Inflammatory macrophage treated with lipopolysaccharide for 4 hours (primary cell): Measurements from ENCODE around the gene PAX8.

Source experiments
- DNase-seq: peaks from one replicate; pipeline ENCODE4 v3.0.0-alpha.2; 2020

PAX8 gene

DNA sequence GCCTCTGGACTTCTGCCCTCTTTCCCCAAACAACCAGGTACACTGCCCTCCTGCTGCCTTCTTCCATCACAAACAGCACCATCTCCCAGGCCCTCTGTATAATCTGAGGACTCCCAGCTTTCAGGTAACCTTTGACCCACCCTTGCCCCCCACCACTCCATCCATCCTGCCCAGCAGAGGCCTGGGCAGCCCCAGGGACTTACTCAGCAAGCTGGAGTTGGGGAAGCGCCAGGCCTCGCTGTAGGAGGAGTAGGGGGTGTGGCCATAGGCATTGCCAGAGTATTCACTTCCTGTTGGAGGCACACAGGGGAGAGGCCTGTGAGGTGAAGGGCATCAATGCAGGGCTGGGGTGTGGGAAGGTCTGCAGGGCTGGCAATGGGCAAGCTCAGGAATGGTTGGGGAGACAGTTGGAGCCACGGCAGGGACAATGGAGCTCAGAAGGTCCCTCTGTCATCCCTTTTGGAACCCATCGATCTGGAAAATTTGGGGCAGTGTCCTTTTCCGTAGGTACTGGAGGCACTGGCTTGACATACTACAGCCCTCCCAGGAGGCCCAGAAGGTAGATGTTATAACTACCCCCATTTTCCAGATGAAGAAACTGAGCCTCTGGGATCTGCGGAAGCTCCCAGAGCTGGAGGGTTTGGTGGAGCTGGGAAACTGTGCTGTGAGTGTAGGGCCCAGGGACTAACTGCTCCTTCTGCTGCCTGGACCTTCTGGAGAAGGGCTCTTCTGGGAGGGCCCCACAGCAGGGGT, 58.7 kb downstream of the PAX8 start:
- peak; percentile 88 for DNase-seq

DNA sequence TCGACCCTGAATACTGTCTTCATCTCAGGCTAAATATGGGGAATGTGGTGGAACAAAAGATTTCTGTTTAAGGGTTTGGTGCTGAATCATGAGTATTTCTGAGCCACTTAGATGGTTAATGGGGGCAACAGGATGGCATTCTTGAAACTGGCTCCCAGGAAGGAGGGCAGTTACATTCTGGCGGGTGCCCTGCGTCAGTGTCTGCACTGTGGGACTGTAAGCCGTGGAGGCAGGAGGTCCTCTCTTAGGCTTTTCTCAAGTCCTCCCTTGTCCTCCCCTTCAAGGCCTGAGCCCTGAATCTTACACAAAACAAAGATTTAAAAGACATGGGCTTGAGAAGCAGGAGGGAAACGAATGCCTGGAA, 59.2 kb downstream of the PAX8 start:
- DNase-seq: no peak

DNA sequence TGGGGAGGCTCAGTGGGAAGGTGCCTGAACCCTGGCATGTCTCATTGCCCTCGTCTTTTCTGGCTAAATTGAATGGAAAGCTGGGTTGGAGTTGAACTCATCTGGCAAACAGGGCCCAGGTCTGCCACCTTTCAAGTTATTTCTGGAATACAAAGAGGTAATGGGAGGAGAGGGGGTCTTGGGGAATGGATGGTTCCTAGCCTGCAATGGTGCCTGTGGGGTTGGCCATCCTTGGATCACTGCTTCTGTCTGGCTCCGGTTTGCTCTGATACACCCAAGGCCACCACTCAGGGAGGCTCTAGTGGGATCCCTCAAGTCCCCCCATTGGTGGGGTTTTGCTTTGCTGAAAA, 59.7 kb downstream of the PAX8 start:
- DNase-seq: no peak

DNA sequence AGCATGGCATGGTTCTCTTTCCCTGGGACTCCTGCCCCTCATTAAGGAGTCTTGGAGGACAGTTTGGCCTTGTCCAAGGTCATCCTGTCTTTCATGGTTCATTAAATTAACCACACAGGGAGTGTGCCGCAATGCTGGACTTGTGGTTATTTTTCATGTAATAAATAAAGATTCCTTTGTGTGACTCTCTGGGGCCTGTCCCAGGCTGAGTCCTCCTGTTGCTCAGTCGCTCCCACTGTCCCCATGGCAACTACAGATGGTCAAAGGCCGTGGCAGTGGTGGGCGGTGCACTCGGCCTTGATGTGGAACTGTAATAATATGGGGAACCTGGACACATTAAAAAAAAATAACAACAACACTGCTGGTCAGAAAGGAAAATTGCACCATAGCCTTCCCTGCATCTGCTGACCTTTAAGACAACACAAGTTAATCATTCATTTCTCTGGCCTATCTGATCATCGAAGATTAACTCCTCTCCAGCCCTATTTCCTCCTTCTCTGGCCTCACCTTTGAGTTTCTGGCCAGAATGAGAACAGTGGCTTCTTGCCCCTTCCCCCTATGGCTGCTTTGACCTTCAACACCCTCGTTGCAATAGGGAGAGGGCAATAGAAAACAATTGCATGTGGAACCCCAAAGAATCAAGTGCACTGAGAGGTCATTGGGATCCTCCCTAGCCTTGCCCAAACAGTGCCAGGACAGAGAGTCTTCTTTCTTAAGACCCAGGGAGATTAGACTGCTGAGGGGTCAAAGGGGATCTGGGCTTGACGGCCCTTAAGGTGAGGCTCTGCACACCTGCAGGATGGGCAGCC, 60.2 kb downstream of the PAX8 start:
- DNase-seq: peak; percentile 96

DNA sequence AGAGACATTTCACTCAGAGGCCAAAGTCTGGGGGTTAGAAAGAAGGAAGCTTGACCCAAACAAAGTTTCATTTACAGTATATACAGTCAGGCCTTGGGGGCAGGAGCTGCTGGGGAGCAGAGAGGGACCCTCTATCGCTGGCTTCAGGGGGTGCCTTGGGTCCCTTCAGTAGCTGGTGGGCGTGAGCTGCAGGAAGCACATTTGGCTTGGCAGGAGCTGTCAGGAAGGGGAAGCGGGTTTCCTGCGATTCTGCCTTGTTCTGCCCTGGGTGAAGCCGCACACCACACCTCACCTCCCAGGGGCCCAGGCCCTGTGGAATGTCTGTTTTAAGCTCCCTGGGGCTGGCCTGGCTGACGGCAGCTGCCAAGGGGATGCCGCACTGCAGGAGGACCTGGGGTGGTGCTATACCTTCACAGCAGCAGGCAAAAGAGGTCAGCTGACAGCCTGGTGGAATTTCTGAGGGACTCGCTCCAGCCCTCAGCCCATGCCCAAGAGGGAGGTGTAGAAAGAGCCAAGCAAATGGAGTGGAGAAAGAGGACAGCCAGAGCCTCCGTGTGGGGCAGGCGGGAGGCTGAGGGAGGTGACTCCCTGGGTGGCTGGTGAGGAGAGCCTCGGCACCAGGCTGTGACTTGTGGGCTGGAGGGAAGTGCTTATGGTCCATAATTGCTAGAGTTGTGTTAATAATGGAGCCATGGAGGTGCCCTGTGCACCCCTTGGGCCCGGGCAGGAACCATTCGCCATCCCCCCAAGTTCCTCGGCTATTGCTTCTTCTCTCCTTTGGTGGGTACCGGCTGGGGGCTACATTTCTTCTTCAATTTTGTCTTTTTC, 61.1 kb downstream of the PAX8 start:
- DNase-seq: no peak

DNA sequence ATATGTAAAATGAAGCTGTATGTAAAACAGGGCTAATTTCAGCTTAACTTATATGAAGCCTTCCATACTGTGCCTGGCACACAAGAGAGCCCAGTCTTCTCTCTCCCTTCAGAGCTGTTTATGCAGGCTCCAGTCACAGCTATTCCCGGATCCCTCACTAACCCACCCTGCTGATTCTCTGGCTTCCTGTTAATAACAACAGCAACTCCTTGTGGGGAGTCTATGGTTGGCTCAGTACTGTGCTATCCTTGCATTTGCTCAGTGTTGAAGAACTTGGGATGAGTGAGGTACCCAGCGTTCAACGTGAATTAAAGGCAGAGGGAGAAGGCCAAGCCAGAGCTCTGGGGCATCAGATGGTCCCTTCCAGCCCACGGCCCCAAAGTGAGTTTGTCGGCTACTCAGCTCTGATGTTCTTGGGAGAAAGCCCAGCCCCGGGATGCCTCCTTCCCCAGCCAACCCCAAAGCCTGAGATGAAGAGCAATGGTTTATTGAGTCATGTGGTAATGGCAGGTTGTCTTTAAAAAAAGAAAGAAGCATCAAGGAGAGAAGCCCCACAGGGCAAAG, 61.7 kb downstream of the PAX8 start:
- DNase-seq: no peak

DNA sequence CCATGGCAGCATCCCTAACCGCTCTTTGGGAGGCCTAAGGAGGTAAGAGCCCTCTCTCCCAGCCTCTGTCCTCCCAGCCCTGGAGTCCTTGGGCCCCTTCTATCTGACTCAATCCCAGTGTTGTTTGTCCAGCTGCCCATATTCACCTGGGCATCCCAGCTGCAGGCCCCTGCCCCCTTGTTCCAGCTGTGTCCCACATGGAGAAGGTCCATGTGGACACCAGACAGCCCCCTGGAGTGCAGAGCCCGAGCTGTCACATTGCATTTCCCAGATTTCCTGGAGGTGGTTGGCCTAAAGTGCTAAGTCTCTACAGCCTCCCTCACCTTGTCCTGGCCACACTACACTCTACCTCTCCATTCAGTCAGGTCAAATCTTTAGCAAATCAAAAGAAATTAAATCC, 62.4 kb downstream of the PAX8 start:
- no peak for DNase-seq

DNA sequence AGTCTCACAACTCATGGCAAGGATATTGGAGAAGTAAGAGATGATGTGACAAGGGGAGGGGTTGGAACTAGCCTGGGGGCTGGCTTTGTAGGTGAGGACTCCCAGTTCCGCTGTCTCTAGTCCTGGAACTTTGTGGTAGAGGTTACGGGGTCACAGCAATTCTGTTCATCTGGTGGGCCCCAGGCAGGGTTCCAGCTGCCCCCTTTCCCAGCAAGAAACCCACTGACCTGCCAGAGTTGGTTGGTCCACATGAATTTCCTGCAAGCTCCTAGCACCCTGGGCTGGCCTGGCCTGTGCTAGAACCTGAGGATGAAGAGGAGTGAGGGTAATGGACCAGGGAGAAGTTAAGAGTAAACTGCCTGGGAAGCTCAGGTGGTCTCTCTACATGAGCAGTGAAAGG, 63.7 kb downstream of the PAX8 start:
- DNase-seq: no peak

DNA sequence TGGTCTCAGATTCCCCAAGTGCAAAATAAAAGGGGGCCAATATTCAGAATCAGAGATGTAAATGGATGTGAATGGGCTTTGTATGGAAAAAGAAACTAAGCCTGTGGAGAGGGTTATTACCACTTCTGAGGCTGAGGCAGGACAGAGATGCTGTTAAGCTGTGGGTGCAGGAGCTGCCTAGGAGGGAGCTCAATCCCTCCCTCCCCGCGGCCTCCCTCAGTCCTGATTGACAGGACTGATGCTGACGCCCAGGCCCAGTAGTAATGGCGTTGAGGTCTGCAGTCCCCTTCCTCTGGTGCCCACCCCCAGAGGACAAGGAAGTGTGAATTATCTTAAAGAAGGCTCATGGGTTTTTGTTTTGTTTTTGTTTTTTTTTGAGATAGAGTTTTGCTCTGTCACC, 64.6 kb downstream of the PAX8 start:
- DNase-seq: no peak

DNA sequence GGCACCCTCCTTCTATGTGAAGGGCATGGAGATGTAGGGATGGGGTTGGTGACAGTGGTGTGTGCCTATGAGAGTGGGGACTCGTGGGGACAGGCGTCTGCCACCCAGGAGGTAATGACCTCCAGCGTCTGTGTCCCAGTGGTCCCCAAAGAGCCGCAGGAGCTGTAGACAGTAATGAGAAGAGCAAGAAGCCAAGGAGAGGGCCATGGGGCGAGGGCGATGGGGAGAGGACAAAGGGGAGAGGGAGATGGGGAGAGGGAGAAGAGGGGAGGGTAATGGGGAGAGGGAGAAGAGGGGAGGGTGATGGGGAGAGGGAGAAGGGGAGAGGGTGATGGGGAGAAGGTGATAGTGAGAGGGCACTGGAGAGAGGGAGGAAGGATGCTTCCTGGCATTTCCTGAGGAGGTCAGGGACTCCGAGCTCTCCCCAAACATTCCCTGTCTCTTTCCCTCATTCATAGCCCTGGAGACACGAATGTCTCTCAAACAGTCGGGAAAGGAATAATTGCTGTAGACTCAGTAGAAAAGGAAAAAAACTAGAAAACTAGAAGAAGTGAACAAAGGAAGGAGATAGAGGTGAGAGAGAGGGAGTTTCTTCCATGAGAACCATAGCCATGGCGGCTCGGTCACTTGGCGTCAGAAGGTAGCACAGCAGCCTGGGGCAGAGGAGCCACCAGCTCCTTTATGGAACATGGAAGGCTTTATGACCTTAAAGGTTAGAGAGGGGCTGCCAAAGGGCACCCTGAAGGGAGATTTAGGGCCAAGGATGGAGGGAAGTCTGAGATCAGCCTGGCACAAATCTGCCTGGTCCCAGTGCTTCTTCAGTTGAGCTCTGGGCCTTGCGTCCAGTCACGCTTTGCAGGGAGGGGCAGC, 65.4 kb downstream of the PAX8 start:
- DNase-seq: no peak

DNA sequence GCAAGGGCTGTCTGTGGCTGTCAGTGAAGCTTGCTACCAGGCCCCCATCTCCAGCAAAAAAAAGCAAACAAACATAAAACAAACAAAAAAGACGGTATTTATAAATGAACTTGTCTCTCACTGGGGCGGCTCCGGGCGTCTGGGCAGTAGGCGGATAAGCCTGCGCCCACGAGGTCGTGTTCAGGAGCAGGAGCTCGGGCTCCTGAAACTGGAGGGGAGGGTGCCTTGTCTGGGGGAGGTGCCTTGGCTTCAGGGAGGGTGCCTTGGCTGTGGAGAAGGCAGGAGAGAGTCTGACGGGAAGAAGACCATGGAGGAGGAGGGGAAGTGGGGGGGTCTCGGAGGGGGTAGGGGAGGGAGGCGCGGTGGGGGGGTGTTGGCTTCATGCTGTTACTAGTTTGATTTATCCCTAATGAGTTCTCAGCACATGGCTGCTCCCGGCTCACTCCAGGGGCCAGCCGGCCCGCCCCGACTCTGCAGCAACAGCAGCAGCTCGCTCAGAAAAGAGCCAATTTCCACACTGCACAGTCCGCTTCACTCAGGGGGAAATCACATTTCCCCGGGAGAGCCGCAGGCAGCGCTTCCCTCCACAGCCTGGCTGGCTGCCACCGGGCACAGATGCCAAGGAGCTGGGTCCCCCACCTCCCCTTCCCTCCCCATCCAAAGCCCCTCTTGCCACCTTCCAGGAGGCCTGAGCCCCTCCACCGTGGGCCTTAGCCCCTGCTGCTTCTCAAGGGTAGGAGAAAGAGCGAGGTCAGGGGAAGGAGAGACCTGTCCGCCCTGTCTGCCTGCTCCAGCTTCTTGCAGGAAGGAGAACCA, 66.3 kb downstream of the PAX8 start:
- peak; percentile 46 for DNase-seq

DNA sequence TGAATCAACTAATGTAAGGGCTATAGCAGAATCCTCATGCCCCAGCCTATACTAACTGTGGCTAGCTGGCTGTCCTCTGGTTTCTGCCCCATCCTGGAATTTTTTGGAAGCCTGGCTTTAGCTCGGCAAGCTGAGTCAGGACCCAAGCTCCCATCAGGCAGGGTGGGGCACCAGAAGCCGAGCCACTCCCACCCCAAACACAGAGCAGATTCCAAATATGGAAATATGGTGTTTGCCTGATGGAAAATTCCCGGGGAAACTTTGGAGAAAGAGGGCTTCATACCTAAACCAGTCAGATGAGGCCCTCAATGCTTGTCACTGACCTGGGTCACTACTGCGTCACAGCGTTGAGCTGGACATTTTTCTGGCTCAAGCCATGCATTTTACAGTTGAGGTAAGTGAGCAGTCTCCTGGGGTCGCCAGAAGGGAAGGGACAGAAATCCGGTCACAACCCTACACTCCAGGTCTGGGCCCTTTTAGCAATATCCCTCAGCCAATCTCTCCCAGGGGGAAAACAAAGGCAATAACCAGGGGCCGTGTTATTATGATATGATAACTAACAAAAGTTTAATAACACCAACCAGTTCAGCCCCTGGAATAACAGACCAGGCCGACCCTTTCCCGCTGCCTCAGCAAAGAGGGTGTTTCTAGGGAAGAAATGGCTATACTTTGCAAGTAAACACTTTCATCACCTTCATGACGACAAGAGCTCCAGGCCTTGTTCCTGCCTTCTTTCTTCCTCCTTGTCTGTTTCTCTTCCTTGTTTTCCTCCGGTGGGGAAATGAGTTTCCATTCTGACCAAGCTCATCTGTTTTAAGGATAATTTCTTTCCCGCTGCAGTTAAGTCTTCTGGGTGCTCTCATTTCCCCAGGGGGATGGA, 67.3 kb downstream of the PAX8 start:
- peak; percentile 85 for DNase-seq

DNA sequence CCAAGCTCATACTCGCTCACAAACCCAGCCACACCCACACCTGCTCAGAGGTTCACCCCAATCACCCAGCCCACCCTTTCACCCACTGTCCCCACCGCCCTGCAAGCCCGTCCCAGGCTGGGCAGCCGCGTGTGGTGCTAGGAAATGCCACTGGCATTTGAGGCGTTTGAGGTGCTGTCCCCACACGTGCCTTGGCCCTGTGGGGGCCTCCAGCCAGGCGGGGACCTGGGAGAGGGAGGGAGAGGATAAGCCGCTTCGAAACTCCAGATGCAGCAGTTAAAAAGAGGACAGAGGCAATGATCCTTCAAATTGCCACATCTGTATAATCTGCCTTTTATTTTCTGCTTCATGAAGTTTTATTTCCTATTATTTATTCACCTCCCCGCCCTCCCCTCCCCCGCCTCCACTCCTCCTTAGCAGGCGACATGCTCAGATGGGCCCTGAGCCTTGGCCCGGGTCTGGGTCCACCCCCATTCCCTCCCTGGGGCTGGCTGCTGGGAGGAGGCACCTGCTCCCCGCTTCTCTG, 69.0 kb downstream of the PAX8 start:
- DNase-seq: no peak

DNA sequence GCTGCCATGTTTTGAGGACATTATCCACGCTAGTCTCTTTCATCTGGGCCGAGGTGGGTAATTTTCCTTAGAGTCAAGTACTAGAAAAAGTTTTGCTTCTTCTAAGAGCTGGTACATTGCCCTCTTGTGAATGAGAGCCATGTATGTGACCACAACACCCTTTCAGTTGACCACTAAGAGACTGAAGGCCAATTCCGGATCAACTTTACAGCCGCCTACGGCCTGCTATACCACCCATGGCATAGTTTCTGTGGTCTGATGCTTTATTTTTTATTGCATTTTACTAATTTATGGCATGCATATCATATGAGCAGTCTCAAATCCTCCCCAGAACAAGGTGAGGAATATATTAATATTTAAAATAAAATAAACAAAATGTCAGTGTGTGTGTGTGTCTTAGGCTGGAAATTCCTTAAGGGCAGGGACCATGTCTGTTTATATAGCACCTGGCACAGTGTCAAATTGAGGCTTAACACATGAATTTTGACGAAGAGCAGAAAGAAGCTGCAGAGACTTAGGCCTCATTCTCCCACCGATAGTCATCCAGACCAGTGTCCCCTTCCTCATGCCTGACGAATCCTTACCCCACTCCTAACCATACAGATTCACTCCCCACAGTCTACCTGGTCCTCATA, 69.6 kb downstream of the PAX8 start:
- no peak for DNase-seq

DNA sequence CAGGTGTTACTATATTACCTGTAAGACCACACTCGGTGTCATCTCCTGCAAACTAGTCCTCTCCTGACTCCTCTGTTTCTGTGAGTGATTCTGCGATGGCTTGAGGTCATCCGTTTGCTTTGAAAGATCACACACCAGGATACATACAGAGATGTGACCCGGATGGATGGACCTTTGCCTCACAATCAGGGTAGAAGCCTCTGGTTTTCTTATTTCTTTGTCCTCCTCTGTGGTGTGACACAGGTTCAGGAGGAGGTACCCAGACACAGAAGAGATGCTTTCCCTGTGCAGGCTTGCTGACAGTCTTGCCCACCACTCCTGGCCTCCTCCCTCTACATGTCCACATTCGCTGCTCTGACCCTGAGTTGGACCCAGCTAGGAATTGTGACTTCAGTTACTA, 70.3 kb downstream of the PAX8 start:
- no peak for DNase-seq

DNA sequence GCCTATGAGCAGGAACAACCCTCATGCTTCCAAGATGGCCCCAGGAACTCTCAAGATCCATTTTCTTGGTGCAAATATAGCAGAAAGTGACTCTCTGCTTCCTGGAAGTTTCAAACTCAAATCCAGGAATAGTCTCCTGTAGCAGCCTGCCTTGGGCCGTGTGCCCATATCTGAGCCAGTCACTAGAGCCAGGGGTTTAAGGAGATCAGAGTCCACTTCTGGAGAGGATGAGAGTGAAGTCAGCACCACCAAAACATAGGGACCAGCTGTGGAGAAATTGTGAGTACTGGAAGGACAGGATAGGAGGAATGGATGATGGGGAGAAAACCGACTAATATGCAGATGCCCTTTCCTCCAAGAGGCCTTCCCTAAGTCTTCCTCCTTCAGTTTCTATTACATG, 71.7 kb downstream of the PAX8 start:
- DNase-seq: no peak

DNA sequence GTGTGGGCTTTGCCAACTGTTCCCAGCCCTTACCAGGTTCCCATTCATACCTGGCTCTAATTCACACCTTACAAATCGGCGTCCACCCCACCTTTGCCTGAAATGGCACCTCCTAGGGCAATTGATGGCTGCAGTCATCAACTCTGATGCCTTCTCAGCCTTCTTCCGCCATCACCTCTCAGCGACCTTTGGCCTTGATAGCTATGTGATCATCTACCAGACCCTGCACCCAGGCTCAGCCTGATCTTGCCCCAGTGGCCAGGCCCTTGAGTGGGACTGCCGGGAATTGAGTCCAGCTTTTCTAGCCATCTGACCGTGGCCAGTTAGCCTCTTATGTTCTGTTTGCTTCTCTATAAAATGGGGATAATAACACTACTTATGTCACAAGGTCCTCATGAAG, 72.5 kb downstream of the PAX8 start:
- no peak for DNase-seq

DNA sequence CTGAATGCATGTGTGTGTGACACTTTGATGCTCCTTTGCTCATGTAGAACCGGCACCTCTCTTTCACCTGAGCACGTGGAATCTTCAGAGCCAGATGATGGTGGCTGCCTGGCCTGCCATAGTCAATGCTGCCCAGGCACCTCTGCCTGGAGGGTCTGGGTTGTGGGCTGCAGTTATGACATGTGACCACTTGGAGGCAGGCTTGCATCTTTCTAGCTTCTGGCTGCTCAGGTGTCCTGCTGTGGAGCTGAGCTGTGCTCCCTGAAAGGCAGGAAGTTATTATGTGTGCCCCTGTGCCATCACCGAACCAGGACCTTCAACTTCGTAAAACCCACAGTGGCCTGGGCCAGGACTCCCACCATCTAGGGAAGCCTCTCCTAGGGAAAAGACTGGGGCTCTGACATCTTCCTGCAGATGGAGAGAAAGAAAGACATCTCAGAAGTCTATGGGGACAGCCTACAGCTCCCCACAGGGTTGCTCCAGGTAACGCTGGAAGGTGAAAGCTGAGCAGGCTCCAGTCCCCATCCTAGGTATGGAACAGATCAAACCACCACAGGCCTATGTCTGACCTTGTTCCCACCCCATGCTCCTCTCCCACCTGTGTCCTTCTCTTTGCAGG, 74.7 kb downstream of the PAX8 start:
- DNase-seq: peak; percentile 60

DNA sequence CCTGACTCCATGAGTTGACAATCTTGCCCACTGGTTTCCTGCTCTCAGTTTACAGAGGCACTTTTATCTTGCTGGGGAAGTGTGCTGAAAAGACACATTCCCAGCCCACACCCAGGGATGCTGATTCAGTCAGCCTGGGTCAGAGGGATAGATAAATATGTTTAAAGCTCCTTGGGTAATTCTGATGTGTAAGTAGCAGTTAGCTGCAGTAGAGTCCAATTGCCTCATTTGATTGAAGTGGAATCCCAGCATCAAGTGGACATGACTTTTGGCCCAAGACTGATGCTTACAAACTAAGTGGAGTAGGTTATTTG, 75.5 kb downstream of the PAX8 start:
- no peak for DNase-seq
